Left ventricle myocardium inferior (tissue), 1 donor: ENCODE results near the gene DIPK2A. TPM values are rescaled to one million over a fixed set of nuclear protein-coding genes. Genes with fewer than 3 reads are reported as not detected.

Source experiments
- DNase-seq: peaks from one replicate; pipeline ENCODE4 v3.0.0-alpha.2; 2020
- H3K27ac ChIP-seq: fragments of 200-600 bp; replicated peaks from 2 replicates; pipeline ENCODE4 v1.8.0; 2021
- H3K27me3 ChIP-seq: fragments of 200-600 bp; 2 replicates; pipeline ENCODE4 v1.8.0; 2021; ENCODE audit warnings: low read depth
- H3K36me3 ChIP-seq: fragments of 200-600 bp; 2 replicates; pipeline ENCODE4 v1.8.0; 2021
- H3K4me1 ChIP-seq: fragments of 200-600 bp; 2 replicates; pipeline ENCODE4 v1.8.0; 2021
- H3K4me3 ChIP-seq: fragments of 200-600 bp; 2 replicates; pipeline ENCODE4 v1.8.0; 2021; ENCODE audit warnings: mild to moderate bottlenecking, moderate library complexity
- H3K9me3 ChIP-seq: fragments of 200-600 bp; replicated peaks from 2 replicates; pipeline ENCODE4 v1.8.0; 2021
- CTCF ChIP-seq: fragments of 200-600 bp; IDR thresholded peaks from 2 replicates; pipeline ENCODE4 v1.8.0; 2021; ENCODE audit warnings: antibody characterized with exemption, mild to moderate bottlenecking, borderline replicate concordance
- intact Hi-C: fragments of 100-400 bp; cut with micrococcal nuclease; formaldehyde crosslinking; loops from one replicate; pipeline ENCODE4 v1.11.0; 2022
- total RNA-seq: library from RNA; stranded (reverse); fragmentation: NEBNext Ultra II Directional; extraction: Animal tissue kit (Norgen Biotek cat#: 25700); gene quantifications from one replicate; pipeline ENCODE4 v1.2.1, GENCODE V29; 2021
- donor health status: DM: no; HTN: yes; CAD: no; lungs with severe emphysema.

DIPK2A gene
- total RNA-seq, 1 donor from 2014 or later = 8.4 TPM

GRCh38 chr3:143988306-143988705, 16.7 kb downstream of the DIPK2A start:
- Histone ChIP-seq H3K4me3 (no peak overlapping the region), H3K27me3 (no peaks in the 10 kb centered on the region), H3K36me3 (peaks cover 26% of the 10 kb centered on the region), H3K9me3 (no peaks in the 10 kb centered on the region), H3K27ac (no peak overlapping the region), H3K4me1 (peaks cover 12% of the 10 kb centered on the region)
- no peak for TF ChIP-seq CTCF
- DNase-seq = no peak
- intact Hi-C loops = no loop called here

GRCh38 chr3:143989461-143989860, 17.8 kb downstream of the DIPK2A start:
- no peaks in the 10 kb centered on the region for H3K27me3 ChIP-seq
- DNase-seq = no peak
- no peak overlapping the region for H3K27ac ChIP-seq
- no peaks in the 10 kb centered on the region for H3K9me3 ChIP-seq
- intact Hi-C loops = no loop called here
- H3K4me3 ChIP-seq = no peak overlapping the region
- peaks cover 5% of the 10 kb centered on the region for H3K4me1 ChIP-seq
- H3K36me3 ChIP-seq = peaks cover 26% of the 10 kb centered on the region
- no peak for TF ChIP-seq CTCF

- no peak overlapping the region for H3K4me3 ChIP-seq
Measured at GRCh38 chr3:143991713-143992112, 20.1 kb downstream of the DIPK2A start.

GRCh38 chr3:143998266-143998665, 26.6 kb downstream of the DIPK2A start:
- no peak for TF ChIP-seq CTCF
- intact Hi-C loops = no loop called here
- no peaks in the 10 kb centered on the region for H3K9me3 ChIP-seq
- H3K36me3 ChIP-seq = peaks cover under 1% of the 10 kb centered on the region
- no peak overlapping the region for H3K4me3 ChIP-seq
- H3K27me3 ChIP-seq = no peaks in the 10 kb centered on the region
- DNase-seq = no peak
- H3K4me1 ChIP-seq = no peaks in the 10 kb centered on the region
- H3K27ac ChIP-seq = no peak overlapping the region

More at GRCh38 chr3:143991713-143992112, 20.1 kb downstream of the DIPK2A start:
- H3K4me1 ChIP-seq = no peaks in the 10 kb centered on the region
- peaks cover 26% of the 10 kb centered on the region for H3K36me3 ChIP-seq
- DNase-seq = no peak
- intact Hi-C loops = no loop called here
- no peak for TF ChIP-seq CTCF
- H3K9me3 ChIP-seq = no peaks in the 10 kb centered on the region
- H3K27me3 ChIP-seq = no peaks in the 10 kb centered on the region
- H3K27ac ChIP-seq = no peak overlapping the region

- Histone ChIP-seq H3K4me1 (no peaks in the 10 kb centered on the region), H3K27me3 (no peaks in the 10 kb centered on the region), H3K27ac (no peak overlapping the region), H3K9me3 (no peaks in the 10 kb centered on the region), H3K4me3 (no peak overlapping the region), H3K36me3 (no peaks in the 10 kb centered on the region)
- no peak for DNase-seq
- intact Hi-C loops = no loop called here
- no peak for TF ChIP-seq CTCF
Measured at GRCh38 chr3:144003051-144003450, 31.4 kb downstream of the DIPK2A start.

GRCh38 chr3:144010371-144010770, 38.7 kb downstream of the DIPK2A start:
- Histone ChIP-seq H3K9me3 (no peaks in the 10 kb centered on the region), H3K4me3 (no peak overlapping the region), H3K27me3 (no peaks in the 10 kb centered on the region), H3K27ac (no peak overlapping the region), H3K4me1 (no peaks in the 10 kb centered on the region), H3K36me3 (no peaks in the 10 kb centered on the region)
- intact Hi-C loops = no loop called here
- no peak for DNase-seq
- no peak for TF ChIP-seq CTCF
